Keratinocyte (primary cell): ENCODE measurements around the gene PPFIBP2. TPM values are rescaled to one million over a fixed set of nuclear protein-coding genes. Genes with fewer than 3 reads are reported as not detected.

Experiments used
- DNase-seq: peaks from one replicate; pipeline ENCODE4 v3.0.0-alpha.2; 2011; ENCODE audit warnings: low read depth, missing footprints, low spot score
- FAIRE-seq: peaks from 2 replicates; lab custom pipeline; 2011; peaks lifted over from hg19 to GRCh38; lab: Jason Lieb, UNC
- H2AFZ ChIP-seq: 2 replicates; pipeline ENCODE4 v1.6.0; 2012; ENCODE audit warnings: low read length, control low read depth, inconsistent platforms; ENCODE audit not compliant: control insufficient read depth
- H3K27ac ChIP-seq: 2 replicates; pipeline ENCODE4 v1.5.1; 2011; ENCODE audit warnings: low read length; ENCODE audit not compliant: control insufficient read depth, insufficient read depth
- H3K27me3 ChIP-seq: 3 replicates; pipeline ENCODE4 v1.6.0; 2011; ENCODE audit warnings: low read length; ENCODE audit not compliant: control insufficient read depth, insufficient read depth; ENCODE audit errors: extremely low read depth
- H3K36me3 ChIP-seq, 2 experiments: 2 replicates in 1 of 2; 3 replicates in 1 of 2; pipeline ENCODE4 v1.5.1; 2011; ENCODE audit warnings: low read length in 2 of 2, mild to moderate bottlenecking in 1 of 2; ENCODE audit not compliant: control insufficient read depth in 2 of 2, insufficient read depth in 2 of 2; ENCODE audit errors: extremely low read depth in 1 of 2
- H3K4me1 ChIP-seq: 3 replicates; pipeline ENCODE4 v1.5.1; 2011; ENCODE audit warnings: low read length; ENCODE audit not compliant: control insufficient read depth, insufficient read depth; ENCODE audit errors: extremely low read depth
- H3K4me2 ChIP-seq: 3 replicates; pipeline ENCODE4 v1.6.0; 2011; ENCODE audit warnings: low read depth, low read length; ENCODE audit not compliant: control insufficient read depth, insufficient read depth; ENCODE audit errors: extremely low read depth
- H3K4me3 ChIP-seq, 3 experiments: fragments of 200-600 bp in 1 of 3; sonication (generic) in 1 of 3; 2 replicates in 2 of 3; 3 replicates in 1 of 3; pipeline ENCODE4 v1.5.1; 2011 to 2016; ENCODE audit warnings: low read length in 3 of 3, mild to moderate bottlenecking in 3 of 3, control low read depth in 2 of 3, inconsistent platforms in 1 of 3, low read depth in 1 of 3, mixed read lengths in 1 of 3, mixed run types in 1 of 3, moderate library complexity in 1 of 3; ENCODE audit not compliant: control insufficient read depth in 2 of 3, insufficient read depth in 2 of 3; ENCODE audit errors: extremely low read depth in 1 of 3
- H3K79me2 ChIP-seq: 2 replicates; pipeline ENCODE4 v1.6.0; 2012; ENCODE audit warnings: low read length; ENCODE audit not compliant: control insufficient read depth, insufficient read depth
- H3K9ac ChIP-seq: 3 replicates; pipeline ENCODE4 v1.6.0; 2011; ENCODE audit warnings: low read length; ENCODE audit not compliant: control insufficient read depth, insufficient read depth; ENCODE audit errors: extremely low read depth
- H3K9me1 ChIP-seq: 3 replicates; pipeline ENCODE4 v1.6.0; 2011; ENCODE audit warnings: low read length; ENCODE audit not compliant: control insufficient read depth, insufficient read depth; ENCODE audit errors: extremely low read depth
- H3K9me3 ChIP-seq: 2 replicates; pipeline ENCODE4 v1.5.1; 2012; ENCODE audit warnings: low read depth, low read length; ENCODE audit not compliant: control insufficient read depth
- H4K20me1 ChIP-seq: 3 replicates; pipeline ENCODE4 v1.6.0; 2011; ENCODE audit warnings: low read length; ENCODE audit not compliant: control insufficient read depth, insufficient read depth; ENCODE audit errors: extremely low read depth
- EZH2 ChIP-seq: IDR thresholded peaks from one replicate; pipeline ENCODE4 v1.6.1; 2012; ENCODE audit warnings: inconsistent platforms, mild to moderate bottlenecking, low read length, moderate library complexity
- dilution Hi-C: fragments of 300-500 bp; cut with MboI; formaldehyde crosslinking; loops from one replicate; pipeline ENCODE4 v1.7.0; 2020; ENCODE audit warnings: low sequenced_read_pairs; ENCODE audit not compliant: extremely low pct_ligation_motif_present
- polyA plus RNA-seq, 5 experiments: library from polyadenylated mRNA; depleted of rRNA in 3 of 5; stranded (reverse) in 3 of 5; stranded (forward) in 1 of 5; unstranded in 1 of 5; fragments of >200 nt; gene quantifications; 1 replicate in 1 of 5; 2 replicates in 3 of 5; 3 replicates in 1 of 5; pipeline versions ENCODE4 v1.2.1 to v1.2.3, GENCODE V29; 2011 to 2012; ENCODE audit warnings: missing spikeins in 2 of 5, low read depth in 1 of 5, low replicate concordance in 1 of 5
- TF ChIP-seq, protein P1 (sequence below), 3 experiments: IDR thresholded peaks in 1 of 3; conservative IDR thresholded peaks in 1 of 3; optimal IDR thresholded peaks in 1 of 3; 2 replicates in 2 of 3; 3 replicates in 1 of 3; pipeline versions ENCODE3 to v1.5.1; 2011; ENCODE audit warnings: low read length in 3 of 3, mild to moderate bottlenecking in 3 of 3, moderate library complexity in 2 of 3, control low read depth in 1 of 3, inconsistent platforms in 1 of 3; ENCODE audit not compliant: insufficient read depth in 2 of 3; ENCODE audit errors: extremely low read depth in 1 of 3

The PPFIBP2 gene
- polyA plus RNA-seq, 1 donor (not counting 4 experiments of a cell fraction or from before 2014, with no cell fraction given), result 11.0 TPM

DNA sequence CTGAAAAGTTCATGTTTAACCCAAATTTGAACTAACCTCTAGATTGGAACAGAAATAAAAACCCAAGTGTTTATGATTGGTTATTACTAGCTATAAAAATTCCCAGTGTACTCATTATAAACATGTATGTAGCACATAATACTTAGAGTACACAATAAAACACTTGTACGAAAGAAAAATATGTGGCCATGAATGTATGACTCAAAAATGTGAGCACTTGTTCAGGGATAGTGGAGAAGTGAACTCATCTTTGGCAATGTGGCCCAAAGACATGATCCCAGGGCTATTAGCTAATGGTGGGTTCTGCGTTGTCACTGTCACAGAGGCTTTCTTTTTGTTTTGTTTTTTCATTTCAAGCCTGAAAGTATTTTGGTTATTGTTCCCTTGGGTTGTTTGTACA lies 72.0 kb downstream of the PPFIBP2 start:
- Histone ChIP-seq H3K36me3 (no peaks in the 10 kb centered on the region), H3K4me3 (no peak overlapping the region), H3K4me1 (peaks cover 38% of the 10 kb centered on the region), H3K9ac (no peak overlapping the region), H3K27ac (no peak overlapping the region), H4K20me1 (no peaks in the 10 kb centered on the region), H3K9me1 (no peaks in the 10 kb centered on the region), H2AFZ (no peak overlapping the region), H3K9me3 (no peaks in the 10 kb centered on the region), H3K27me3 (no peaks in the 10 kb centered on the region), H3K4me2 (no peak overlapping the region), H3K79me2 (no peaks in the 10 kb centered on the region)
- no peak for TF ChIP-seq EZH2
- TF ChIP-seq, protein P1, sequence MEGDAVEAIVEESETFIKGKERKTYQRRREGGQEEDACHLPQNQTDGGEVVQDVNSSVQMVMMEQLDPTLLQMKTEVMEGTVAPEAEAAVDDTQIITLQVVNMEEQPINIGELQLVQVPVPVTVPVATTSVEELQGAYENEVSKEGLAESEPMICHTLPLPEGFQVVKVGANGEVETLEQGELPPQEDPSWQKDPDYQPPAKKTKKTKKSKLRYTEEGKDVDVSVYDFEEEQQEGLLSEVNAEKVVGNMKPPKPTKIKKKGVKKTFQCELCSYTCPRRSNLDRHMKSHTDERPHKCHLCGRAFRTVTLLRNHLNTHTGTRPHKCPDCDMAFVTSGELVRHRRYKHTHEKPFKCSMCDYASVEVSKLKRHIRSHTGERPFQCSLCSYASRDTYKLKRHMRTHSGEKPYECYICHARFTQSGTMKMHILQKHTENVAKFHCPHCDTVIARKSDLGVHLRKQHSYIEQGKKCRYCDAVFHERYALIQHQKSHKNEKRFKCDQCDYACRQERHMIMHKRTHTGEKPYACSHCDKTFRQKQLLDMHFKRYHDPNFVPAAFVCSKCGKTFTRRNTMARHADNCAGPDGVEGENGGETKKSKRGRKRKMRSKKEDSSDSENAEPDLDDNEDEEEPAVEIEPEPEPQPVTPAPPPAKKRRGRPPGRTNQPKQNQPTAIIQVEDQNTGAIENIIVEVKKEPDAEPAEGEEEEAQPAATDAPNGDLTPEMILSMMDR (optimal IDR thresholded peaks at IDR 0.05 in 1 of 3, IDR thresholded peaks at IDR 0.05 in 1 of 3, conservative IDR thresholded peaks at IDR 0.05 in 1 of 3; ENCODE audit: extremely low read depth in 1 of 3, insufficient read depth in 2 of 3, low read length in 3 of 3), result no peak
- DNase-seq, result no peak
- dilution Hi-C loops, result no loop called here
- FAIRE-seq, result no peak

DNA sequence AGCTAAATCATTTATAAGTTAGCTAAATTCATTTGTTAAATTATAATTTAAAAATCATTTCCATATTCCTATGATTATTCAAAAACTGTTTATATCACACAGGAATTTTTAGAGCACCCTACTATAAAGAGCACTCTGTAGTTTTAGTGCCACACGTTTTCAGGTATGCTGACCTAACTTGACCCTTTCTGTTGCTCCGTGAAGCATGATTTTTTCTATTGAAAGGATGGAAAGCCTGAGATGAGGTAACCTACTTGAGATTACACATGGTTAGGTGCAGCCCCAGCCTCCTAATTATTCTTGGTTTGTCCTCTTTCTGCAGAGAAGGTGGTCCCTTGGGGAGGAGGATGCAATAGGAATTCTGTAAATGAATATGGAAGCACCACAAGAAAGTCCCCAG lies 72.6 kb downstream of the PPFIBP2 start:
- no peak for TF ChIP-seq EZH2
- TF ChIP-seq, protein P1 (optimal IDR thresholded peaks at IDR 0.05 in 1 of 3, IDR thresholded peaks at IDR 0.05 in 1 of 3, conservative IDR thresholded peaks at IDR 0.05 in 1 of 3; ENCODE audit: extremely low read depth in 1 of 3, insufficient read depth in 2 of 3, low read length in 3 of 3), result no peak
- no peaks in the 10 kb centered on the region for H3K9me3 ChIP-seq
- no peaks in the 10 kb centered on the region for H4K20me1 ChIP-seq
- dilution Hi-C loops, result no loop called here
- FAIRE-seq, result no peak
- no peak overlapping the region for H2AFZ ChIP-seq
- peaks cover 38% of the 10 kb centered on the region for H3K4me1 ChIP-seq
- no peak for DNase-seq
- H3K9me1 ChIP-seq, result no peaks in the 10 kb centered on the region
- H3K4me2 ChIP-seq, result no peak overlapping the region
- H3K9ac ChIP-seq, result no peak overlapping the region
- H3K27me3 ChIP-seq, result no peaks in the 10 kb centered on the region
- no peaks in the 10 kb centered on the region for H3K36me3 ChIP-seq
- H3K79me2 ChIP-seq, result no peaks in the 10 kb centered on the region
- H3K4me3 ChIP-seq, result no peak overlapping the region
- no peak overlapping the region for H3K27ac ChIP-seq
